ENCODE results near the gene ARAF. TPM values are rescaled to one million over a fixed set of nuclear protein-coding genes. Genes with fewer than 3 reads are reported as not detected.

ARAF gene
- total RNA-seq, 4 donors from 2014 or later, result 27.5 to 46.8 (median 38.5) TPM

DNA sequence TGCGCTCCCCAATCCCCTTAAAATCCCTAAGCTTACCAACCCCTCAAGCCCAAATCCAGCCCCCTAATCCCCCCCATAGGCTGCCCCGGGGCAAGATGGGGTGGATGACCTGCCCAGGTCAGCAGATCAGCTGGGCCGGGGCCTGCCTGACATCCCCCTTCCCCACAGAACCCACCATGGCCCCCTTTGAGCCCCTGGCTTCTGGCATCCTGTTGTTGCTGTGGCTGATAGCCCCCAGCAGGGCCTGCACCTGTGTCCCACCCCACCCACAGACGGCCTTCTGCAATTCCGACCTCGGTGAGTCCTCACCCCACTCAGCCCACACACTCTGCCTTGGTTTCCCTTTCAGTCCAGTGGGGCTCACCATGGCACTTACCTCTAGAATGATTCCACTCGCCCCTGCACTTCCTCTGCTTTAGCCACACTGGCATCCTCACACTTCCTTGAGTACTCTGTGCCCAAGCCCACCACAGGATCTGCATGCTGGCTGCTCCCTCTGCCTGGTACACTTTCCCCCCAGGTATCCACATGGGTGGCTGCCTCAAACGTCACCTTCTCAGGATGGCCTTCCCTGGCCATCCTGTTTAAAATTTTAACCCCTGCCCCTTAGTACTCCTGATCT lies 22.3 kb downstream of the ARAF start:
- H3K27ac ChIP-seq, result peak overlapping the region in 3 of 4 donors; percentile 85 to 90 (median 87)
- peaks cover 0 to 25% (median 4%) of the 10 kb centered on the region in 3 donors for H3K4me1 ChIP-seq
- H3K9me3 ChIP-seq, result no peaks in the 10 kb centered on the region
- H3K36me3 ChIP-seq, result peaks cover 0 to 22% of the 10 kb centered on the region in 2 donors
- peak overlapping the region in 1 of 2 donors; percentile 56 for H3K4me3 ChIP-seq
- 71 to 73% methylated on average over 1 to 4 of the region's 8 CpGs for WGBS, 2 donors (ENCODE audit: low coverage in 1 of 2)
- no peaks in the 10 kb centered on the region for H3K27me3 ChIP-seq
- TF ChIP-seq EP300 (IDR thresholded peaks at IDR 0.05), result no peak
- TF ChIP-seq POLR2A (IDR thresholded peaks at IDR 0.05), result no peak
- TF ChIP-seq, protein P1, sequence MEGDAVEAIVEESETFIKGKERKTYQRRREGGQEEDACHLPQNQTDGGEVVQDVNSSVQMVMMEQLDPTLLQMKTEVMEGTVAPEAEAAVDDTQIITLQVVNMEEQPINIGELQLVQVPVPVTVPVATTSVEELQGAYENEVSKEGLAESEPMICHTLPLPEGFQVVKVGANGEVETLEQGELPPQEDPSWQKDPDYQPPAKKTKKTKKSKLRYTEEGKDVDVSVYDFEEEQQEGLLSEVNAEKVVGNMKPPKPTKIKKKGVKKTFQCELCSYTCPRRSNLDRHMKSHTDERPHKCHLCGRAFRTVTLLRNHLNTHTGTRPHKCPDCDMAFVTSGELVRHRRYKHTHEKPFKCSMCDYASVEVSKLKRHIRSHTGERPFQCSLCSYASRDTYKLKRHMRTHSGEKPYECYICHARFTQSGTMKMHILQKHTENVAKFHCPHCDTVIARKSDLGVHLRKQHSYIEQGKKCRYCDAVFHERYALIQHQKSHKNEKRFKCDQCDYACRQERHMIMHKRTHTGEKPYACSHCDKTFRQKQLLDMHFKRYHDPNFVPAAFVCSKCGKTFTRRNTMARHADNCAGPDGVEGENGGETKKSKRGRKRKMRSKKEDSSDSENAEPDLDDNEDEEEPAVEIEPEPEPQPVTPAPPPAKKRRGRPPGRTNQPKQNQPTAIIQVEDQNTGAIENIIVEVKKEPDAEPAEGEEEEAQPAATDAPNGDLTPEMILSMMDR (IDR thresholded peaks at IDR 0.05), result no peak
- no peak for TF ChIP-seq POLR2AphosphoS5 (IDR thresholded peaks at IDR 0.05)
- ATAC-seq, result no peak

DNA sequence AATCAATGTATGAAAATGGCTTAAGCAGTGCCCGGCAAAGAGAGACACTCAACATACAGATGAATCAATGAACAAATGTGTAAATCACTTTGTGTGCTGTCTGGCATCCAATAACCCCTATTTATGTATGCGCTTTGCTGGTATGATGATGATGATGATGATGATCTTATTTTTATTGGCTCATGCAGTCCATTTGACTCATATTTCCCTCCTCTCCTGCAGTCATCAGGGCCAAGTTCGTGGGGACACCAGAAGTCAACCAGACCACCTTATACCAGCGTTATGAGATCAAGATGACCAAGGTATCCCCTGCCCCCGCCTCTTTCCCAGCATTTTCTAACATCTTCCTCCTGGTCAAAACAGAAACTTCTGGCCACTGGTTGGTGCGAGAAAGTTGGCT lies 23.7 kb downstream of the ARAF start:
- WGBS, 2 donors (ENCODE audit: low coverage in 1 of 2), result 61 to 67% methylated on average over 3 to 6 of the region's 6 CpGs
- H3K36me3 ChIP-seq, result peaks cover 0 to 22% of the 10 kb centered on the region in 2 donors
- no peaks in the 10 kb centered on the region for H3K9me3 ChIP-seq
- TF ChIP-seq EP300 (IDR thresholded peaks at IDR 0.05) (no peak), POLR2AphosphoS5 (IDR thresholded peaks at IDR 0.05) (no peak), POLR2A (IDR thresholded peaks at IDR 0.05) (no peak)
- TF ChIP-seq, protein P1 (IDR thresholded peaks at IDR 0.05), result no peak
- no peaks in the 10 kb centered on the region for H3K27me3 ChIP-seq
- H3K4me1 ChIP-seq, result peaks cover 0 to 25% (median 4%) of the 10 kb centered on the region in 3 donors
- ATAC-seq, result no peak
- no peak overlapping the region for H3K27ac ChIP-seq
- no peak overlapping the region for H3K4me3 ChIP-seq

DNA sequence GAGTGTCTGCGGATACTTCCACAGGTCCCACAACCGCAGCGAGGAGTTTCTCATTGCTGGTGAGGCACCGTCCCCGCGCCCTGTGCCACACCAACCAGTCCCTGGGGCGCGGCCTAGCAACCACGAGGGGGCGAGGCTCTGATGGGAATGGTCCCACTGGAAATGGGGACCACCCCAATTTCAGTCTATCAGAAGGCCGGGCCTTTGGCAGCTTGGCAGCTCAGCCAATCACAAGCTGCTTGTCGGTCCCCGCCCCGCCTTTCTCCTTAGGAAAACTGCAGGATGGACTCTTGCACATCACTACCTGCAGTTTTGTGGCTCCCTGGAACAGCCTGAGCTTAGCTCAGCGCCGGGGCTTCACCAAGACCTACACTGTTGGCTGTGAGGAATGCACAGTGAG lies 24.3 kb downstream of the ARAF start:
- H3K36me3 ChIP-seq, result peaks cover 0 to 22% of the 10 kb centered on the region in 2 donors
- no peak overlapping the region for H3K4me3 ChIP-seq
- ATAC-seq, result no peak
- no peak overlapping the region for H3K27ac ChIP-seq
- TF ChIP-seq POLR2A (IDR thresholded peaks at IDR 0.05) (no peak), POLR2AphosphoS5 (IDR thresholded peaks at IDR 0.05) (no peak), EP300 (IDR thresholded peaks at IDR 0.05) (no peak)
- TF ChIP-seq, protein P1 (IDR thresholded peaks at IDR 0.05), result no peak
- no peaks in the 10 kb centered on the region for H3K27me3 ChIP-seq
- peaks cover 0 to 25% (median 4%) of the 10 kb centered on the region in 3 donors for H3K4me1 ChIP-seq
- 67 to 80% methylated on average over 1 to 3 of the region's 16 CpGs for WGBS, 2 donors (ENCODE audit: low coverage in 1 of 2)
- H3K9me3 ChIP-seq, result no peaks in the 10 kb centered on the region

DNA sequence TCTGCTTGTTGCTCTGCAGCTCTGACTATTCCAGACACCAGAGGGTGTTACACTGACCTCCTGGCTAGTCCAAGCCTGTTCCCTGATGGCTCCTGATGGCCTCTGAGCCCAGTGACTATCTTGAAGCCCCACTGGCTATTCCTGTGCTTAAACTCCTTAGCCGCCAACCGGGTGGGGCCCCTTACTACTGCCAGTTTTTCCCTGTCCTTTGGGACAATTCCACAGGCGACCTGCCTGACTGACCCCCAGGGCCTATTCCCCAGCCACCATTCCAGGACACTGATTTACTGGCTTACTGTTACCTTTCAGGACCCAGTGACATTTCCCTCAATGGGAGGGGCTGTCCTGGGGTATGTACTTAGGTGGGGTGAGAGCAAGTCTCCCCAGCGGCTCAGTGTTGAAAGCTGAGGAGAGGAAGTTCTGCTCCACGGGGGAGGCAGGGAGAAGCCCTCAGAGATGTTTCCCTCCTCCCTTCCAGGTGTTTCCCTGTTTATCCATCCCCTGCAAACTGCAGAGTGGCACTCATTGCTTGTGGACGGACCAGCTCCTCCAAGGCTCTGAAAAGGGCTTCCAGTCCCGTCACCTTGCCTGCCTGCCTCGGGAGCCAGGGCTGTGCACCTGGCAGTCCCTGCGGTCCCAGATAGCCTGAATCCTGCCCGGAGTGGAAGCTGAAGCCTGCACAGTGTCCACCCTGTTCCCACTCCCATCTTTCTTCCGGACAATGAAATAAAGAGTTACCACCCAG lies 25.2 kb downstream of the ARAF start:
- H3K9me3 ChIP-seq, result no peaks in the 10 kb centered on the region

More for the DNA sequence above, 25.2 kb downstream of the ARAF start:
- 66% methylated on average over 3 of the region's 11 CpGs; no CpG with 5 or more reads in 1 of the 2 donors for WGBS, 2 donors (ENCODE audit: low coverage in 1 of 2)
- TF ChIP-seq, protein P1 (IDR thresholded peaks at IDR 0.05), result no peak
- TF ChIP-seq POLR2A (IDR thresholded peaks at IDR 0.05) (no peak), EP300 (IDR thresholded peaks at IDR 0.05) (no peak), POLR2AphosphoS5 (IDR thresholded peaks at IDR 0.05) (no peak)
- no peak for ATAC-seq
- Histone ChIP-seq H3K4me1 (peaks cover 0 to 25% (median 4%) of the 10 kb centered on the region in 3 donors), H3K27ac (no peak overlapping the region), H3K36me3 (peaks cover 0 to 22% of the 10 kb centered on the region in 2 donors), H3K27me3 (no peaks in the 10 kb centered on the region), H3K4me3 (no peak overlapping the region)

Data from gastroesophageal sphincter (tissue), 4 donors.